ENCODE data around the gene SELENOT.

- no peak for TF ChIP-seq CTCF (IDR thresholded peaks at IDR 0.05)
- peak; percentile 35; the same call in 1 of the 2 replicates for TF ChIP-seq JUN (CRISPR knock-in tag; IDR thresholded peaks at IDR 0.05)
Observed at GRCh38 chr3:150603153-150603979, at the start of gene SELENOT.
